MCF 10A (cell line): ENCODE measurements around the gene SARNP. TPM values are rescaled to one million over a fixed set of nuclear protein-coding genes. Genes with fewer than 3 reads are reported as not detected.

Experiments used
- BruUV-seq: library from RNA; stranded (reverse); fragments of 400-500 nt; replicated peaks from 2 replicates; lab custom pipeline; 2021; lab: Mats Ljungman, UMichigan
- CTCF ChIA-PET: fragments of 300-600 bp; sonication (Branson Sonifier 250); formaldehyde crosslinking; extraction: SDS; loops from one replicate; lab custom pipeline; 2021; ENCODE audit warnings: antibody characterized with exemption, inconsistent platforms; lab: Yijun Ruan, JAX
- POLR2A ChIA-PET: fragments of 300-600, 350-650 bp; sonication (Branson Sonifier 250); formaldehyde crosslinking; extraction: SDS; loops from one replicate; lab custom pipeline; 2020; ENCODE audit warnings: antibody characterized with exemption, inconsistent platforms; lab: Yijun Ruan, JAX
- DNase-seq: peaks from one replicate; pipeline ENCODE4 v3.0.0-alpha.2; 2018; ENCODE audit not compliant: unreplicated experiment
- H3K27ac Mint-ChIP-seq: one replicate; pipeline ENCODE4 v1.8.0; 2022; ENCODE audit warnings: mild to moderate bottlenecking, low read depth, mixed read lengths; ENCODE audit not compliant: unreplicated experiment
- H3K27me3 Mint-ChIP-seq: one replicate; pipeline ENCODE4 v1.8.0; 2022; ENCODE audit warnings: mixed read lengths; ENCODE audit not compliant: insufficient read depth, unreplicated experiment
- H3K36me3 Mint-ChIP-seq: one replicate; pipeline ENCODE4 v1.8.0; 2022; ENCODE audit warnings: mild to moderate bottlenecking, moderate library complexity, mixed read lengths; ENCODE audit not compliant: insufficient read depth, unreplicated experiment
- H3K4me1 Mint-ChIP-seq: one replicate; pipeline ENCODE4 v1.8.0; 2022; ENCODE audit warnings: mixed read lengths; ENCODE audit not compliant: insufficient read depth, unreplicated experiment
- H3K4me3 Mint-ChIP-seq: one replicate; pipeline ENCODE4 v1.8.0; 2022; ENCODE audit warnings: mild to moderate bottlenecking, moderate library complexity, mixed read lengths; ENCODE audit not compliant: unreplicated experiment
- H3K9me3 Mint-ChIP-seq: one replicate; pipeline ENCODE4 v1.8.0; 2022; ENCODE audit warnings: mixed read lengths; ENCODE audit not compliant: unreplicated experiment
- CTCF ChIP-seq: fragments of 200-600 bp; IDR thresholded peaks from one replicate; pipeline ENCODE4 v1.8.0; 2022; ENCODE audit warnings: antibody characterized with exemption, mild to moderate bottlenecking; ENCODE audit not compliant: unreplicated experiment
- intact Hi-C: fragments of 100-400 bp; cut with micrococcal nuclease; formaldehyde crosslinking; loops from 2 replicates; pipeline ENCODE4 v1.14.1; 2022
- total RNA-seq: library from RNA; stranded (reverse); gene quantifications from 2 replicates; pipeline ENCODE4 v1.2.3, GENCODE V29; 2022

The SARNP gene
- total RNA-seq, 1 experiment from 2014 or later = 61.1 TPM

GRCh38 chr12:55743406-55744339 is 73.9 kb downstream of the SARNP start:
- Mint-ChIP-seq H3K4me1 (peaks cover 29% of the 10 kb centered on the region), H3K27me3 (peaks cover 17% of the 10 kb centered on the region), H3K36me3 (peaks cover 6% of the 10 kb centered on the region), H3K4me3 (peak overlapping the region; percentile 77), H3K27ac (no peak overlapping the region), H3K9me3 (no peaks in the 10 kb centered on the region)
- ChIA-PET CTCF (interaction anchor here (0.5 to 1.8 kb wide), 9 partner anchors 9 to 287 kb away, joined by 3 to 5 read pairs (median 5); no protein-coding TSS in a partner anchor), POLR2A (interaction anchor here (0.7 to 2.0 kb wide), 11 partner anchors 10 to 244 kb away, joined by 3 to 7 read pairs (median 4); partner anchors contain the start of genes CD63, DNAJC14 and RAB5B)
- intact Hi-C loops = no loop called here
- peak; percentile 63 for DNase-seq
- TF ChIP-seq CTCF = no peak
- BruUV-seq = no TSS peak

GRCh38 chr12:55742719-55743405 is 74.7 kb downstream of the SARNP start, which contains the start of gene GDF11:
GDF11 (plus strand) TSS chr12:55743122; CDS start chr12:55743317, 195 bp downstream.
- no peak for TF ChIP-seq CTCF
- H3K4me1 Mint-ChIP-seq = peaks cover 36% of the 10 kb centered on the region
- H3K4me3 Mint-ChIP-seq = peak within 1 kb of the TSS; percentile 77
- peak; percentile 66 for DNase-seq
- no peaks in the 10 kb centered on the region for H3K9me3 Mint-ChIP-seq
- peaks cover 6% of the 10 kb centered on the region for H3K36me3 Mint-ChIP-seq
- peaks cover 17% of the 10 kb centered on the region for H3K27me3 Mint-ChIP-seq
- H3K27ac Mint-ChIP-seq = no peak within 1 kb of the TSS
- intact Hi-C loops = no loop called here
- no TSS peak for BruUV-seq
- ChIA-PET POLR2A (interaction anchor here (0.7 to 1.9 kb wide), 10 partner anchors 11 to 245 kb away, joined by 3 to 8 read pairs (median 4); partner anchors contain the start of genes CD63 and RAB5B), CTCF (interaction anchor here (0.6 to 2.5 kb wide), 5 partner anchors 11 to 288 kb away, joined by 3 to 7 read pairs (median 5); no protein-coding TSS in a partner anchor)

- no peak for DNase-seq
- peak overlapping the region; percentile 60 for H3K4me3 Mint-ChIP-seq
- POLR2A ChIA-PET = interaction anchor here (1.3 to 1.9 kb wide), 3 partner anchors 12 to 231 kb away, joined by 4 to 8 read pairs (median 4); partner anchors contain the start of genes CD63 and RAB5B
- TF ChIP-seq CTCF = no peak
- H3K36me3 Mint-ChIP-seq = no peaks in the 10 kb centered on the region
- no TSS peak for BruUV-seq
- H3K9me3 Mint-ChIP-seq = no peaks in the 10 kb centered on the region
- CTCF ChIA-PET = interaction anchor here (0.7 to 4.8 kb wide), 6 partner anchors 8 to 198 kb away, joined by 3 to 40 read pairs (median 5); partner anchors contain the start of gene CD63
- intact Hi-C loops = no loop called here
- H3K27me3 Mint-ChIP-seq = peaks cover 17% of the 10 kb centered on the region
- peaks cover 43% of the 10 kb centered on the region for H3K4me1 Mint-ChIP-seq
- H3K27ac Mint-ChIP-seq = no peak overlapping the region
Measured at GRCh38 chr12:55741931-55742680, 75.4 kb downstream of the SARNP start.
